MM.1S (cell line): ENCODE measurements around the gene CD300LB.
A peak's percentile ranks its signal among the peaks of the same experiment; 100 is the strongest.

Experiments
- DNase-seq: peaks from one replicate; pipeline ENCODE4 v3.0.0-alpha.2; 2015
- H2AFZ ChIP-seq: fragments of 300-600 bp; sonication (generic); 2 replicates; pipeline ENCODE4 v1.6.0; 2016; ENCODE audit warnings: antibody characterized with exemption, low read length
- H3F3A ChIP-seq: fragments of 300-600 bp; sonication (generic); 2 replicates; pipeline ENCODE4 v1.6.1; 2016; ENCODE audit warnings: mild to moderate bottlenecking, antibody characterized with exemption, low read length, moderate library complexity, mixed read lengths; ENCODE audit not compliant: insufficient read depth
- H3K27ac ChIP-seq: fragments of 300-600 bp; sonication (generic); 2 replicates; pipeline ENCODE4 v1.5.1; 2016; ENCODE audit warnings: mild to moderate bottlenecking, low read length
- H3K27me3 ChIP-seq: fragments of 300-600 bp; sonication (generic); replicated peaks from 2 replicates; pipeline ENCODE4 v1.6.0; 2016; ENCODE audit warnings: low read length; ENCODE audit not compliant: insufficient read depth
- H3K36me3 ChIP-seq: fragments of 300-600 bp; sonication (generic); replicated peaks from 2 replicates; pipeline ENCODE4 v1.6.1; 2016; ENCODE audit warnings: mild to moderate bottlenecking, low read length, mixed read lengths; ENCODE audit not compliant: insufficient read depth
- H3K4me1 ChIP-seq: fragments of 300-600 bp; sonication (generic); 2 replicates; pipeline ENCODE4 v1.6.1; 2016; ENCODE audit warnings: low read length, mixed read lengths
- H3K4me2 ChIP-seq: fragments of 300-600 bp; sonication (generic); 2 replicates; pipeline ENCODE4 v1.6.0; 2016; ENCODE audit warnings: low read depth, low read length
- H3K4me3 ChIP-seq: fragments of 300-600 bp; sonication (generic); 2 replicates; pipeline ENCODE4 v1.5.1; 2016; ENCODE audit warnings: low read length, mixed read lengths
- H3K79me2 ChIP-seq: fragments of 300-600 bp; sonication (generic); 2 replicates; pipeline ENCODE4 v1.6.1; 2016; ENCODE audit warnings: mixed run types, low read length, mixed read lengths
- H3K9ac ChIP-seq: fragments of 300-600 bp; sonication (generic); 2 replicates; pipeline ENCODE4 v1.6.1; 2016; ENCODE audit warnings: low read length, mixed read lengths
- H3K9me2 ChIP-seq: fragments of 300-600 bp; sonication (generic); replicated peaks from 2 replicates; pipeline ENCODE4 v1.6.1; 2016; ENCODE audit warnings: mild to moderate bottlenecking, low read length, mixed read lengths; ENCODE audit not compliant: insufficient read depth
- H3K9me3 ChIP-seq: fragments of 300-600 bp; sonication (generic); replicated peaks from 2 replicates; pipeline ENCODE4 v1.6.1; 2016; ENCODE audit warnings: mild to moderate bottlenecking, low read length, mixed read lengths; ENCODE audit not compliant: insufficient read depth
- H4K20me1 ChIP-seq: fragments of 300-600 bp; sonication (generic); 2 replicates; pipeline ENCODE4 v1.6.1; 2016; ENCODE audit warnings: mild to moderate bottlenecking, low read length, moderate library complexity, mixed read lengths; ENCODE audit not compliant: insufficient read depth
- EZH2 ChIP-seq: fragments of 300-600 bp; sonication (generic); optimal IDR thresholded peaks from 2 replicates; pipeline ENCODE3; 2017; ENCODE audit warnings: low read depth, mild to moderate bottlenecking, antibody characterized with exemption, low read length, mixed read lengths
- EZH2phosphoT487 ChIP-seq: fragments of 300-600 bp; sonication (generic); IDR thresholded peaks from 2 replicates; pipeline ENCODE4 v1.6.1; 2018; ENCODE audit warnings: antibody characterized with exemption, low read length
- TF ChIP-seq, protein P1 (sequence below): fragments of 300-600 bp; sonication (generic); IDR thresholded peaks from 2 replicates; pipeline ENCODE4 v1.5.1; 2016; ENCODE audit warnings: antibody characterized with exemption, low read length, mixed read lengths

CD300LB gene

DNA sequence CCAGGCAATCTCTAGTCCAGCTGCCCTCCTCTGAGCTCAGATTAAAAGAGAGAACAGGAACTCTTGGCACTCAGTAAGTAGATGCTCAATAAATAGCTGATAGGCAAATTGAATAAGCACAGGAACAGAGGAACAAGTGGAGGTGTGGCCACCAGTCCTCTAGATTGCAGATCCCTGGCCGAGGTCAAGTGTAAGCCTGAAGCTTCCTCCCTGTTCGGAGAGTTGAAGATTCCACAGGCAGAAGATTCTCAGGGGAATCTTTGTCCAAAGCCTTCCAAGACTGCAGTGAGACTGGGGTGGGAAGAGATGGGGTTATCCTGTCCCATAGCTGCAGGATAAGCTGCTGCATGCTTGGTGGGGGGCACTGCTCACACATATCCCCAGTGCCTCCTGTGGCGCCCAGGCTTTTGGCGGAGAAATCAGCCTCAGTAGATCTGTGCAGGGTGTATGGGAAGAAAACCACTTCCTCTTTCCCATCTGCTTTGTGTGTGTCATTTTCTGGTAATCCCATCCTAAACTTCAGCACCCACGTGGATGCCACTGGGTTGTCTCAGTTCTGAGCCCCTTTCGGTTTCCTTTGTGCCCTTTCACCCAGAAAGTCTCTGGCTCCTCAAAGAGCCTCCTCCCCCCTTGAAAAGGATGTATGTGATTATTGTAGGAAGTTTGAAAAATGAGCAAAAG is 52.7 kb downstream of the CD300LB start:
- no peaks in the 10 kb centered on the region for H3K79me2 ChIP-seq
- peak overlapping the region; percentile 18; the same call in 1 of the 2 replicates for H3K27ac ChIP-seq
- H2AFZ ChIP-seq: no peak overlapping the region
- H4K20me1 ChIP-seq: no peaks in the 10 kb centered on the region
- TF ChIP-seq, protein P1, sequence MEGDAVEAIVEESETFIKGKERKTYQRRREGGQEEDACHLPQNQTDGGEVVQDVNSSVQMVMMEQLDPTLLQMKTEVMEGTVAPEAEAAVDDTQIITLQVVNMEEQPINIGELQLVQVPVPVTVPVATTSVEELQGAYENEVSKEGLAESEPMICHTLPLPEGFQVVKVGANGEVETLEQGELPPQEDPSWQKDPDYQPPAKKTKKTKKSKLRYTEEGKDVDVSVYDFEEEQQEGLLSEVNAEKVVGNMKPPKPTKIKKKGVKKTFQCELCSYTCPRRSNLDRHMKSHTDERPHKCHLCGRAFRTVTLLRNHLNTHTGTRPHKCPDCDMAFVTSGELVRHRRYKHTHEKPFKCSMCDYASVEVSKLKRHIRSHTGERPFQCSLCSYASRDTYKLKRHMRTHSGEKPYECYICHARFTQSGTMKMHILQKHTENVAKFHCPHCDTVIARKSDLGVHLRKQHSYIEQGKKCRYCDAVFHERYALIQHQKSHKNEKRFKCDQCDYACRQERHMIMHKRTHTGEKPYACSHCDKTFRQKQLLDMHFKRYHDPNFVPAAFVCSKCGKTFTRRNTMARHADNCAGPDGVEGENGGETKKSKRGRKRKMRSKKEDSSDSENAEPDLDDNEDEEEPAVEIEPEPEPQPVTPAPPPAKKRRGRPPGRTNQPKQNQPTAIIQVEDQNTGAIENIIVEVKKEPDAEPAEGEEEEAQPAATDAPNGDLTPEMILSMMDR: no peak
- TF ChIP-seq EZH2phosphoT487 (no peak), EZH2 (no peak)
- H3K36me3 ChIP-seq: no peaks in the 10 kb centered on the region
- no peak overlapping the region for H3K9ac ChIP-seq
- no peaks in the 10 kb centered on the region for H3F3A ChIP-seq
- no peaks in the 10 kb centered on the region for H3K9me3 ChIP-seq
- H3K4me3 ChIP-seq: no peak overlapping the region
- peak overlapping the region; percentile 7; the same call in 1 of the 2 replicates for H3K4me2 ChIP-seq
- H3K4me1 ChIP-seq: peaks cover 14% of the 10 kb centered on the region
- DNase-seq: no peak
- no peaks in the 10 kb centered on the region for H3K27me3 ChIP-seq
- no peaks in the 10 kb centered on the region for H3K9me2 ChIP-seq

DNA sequence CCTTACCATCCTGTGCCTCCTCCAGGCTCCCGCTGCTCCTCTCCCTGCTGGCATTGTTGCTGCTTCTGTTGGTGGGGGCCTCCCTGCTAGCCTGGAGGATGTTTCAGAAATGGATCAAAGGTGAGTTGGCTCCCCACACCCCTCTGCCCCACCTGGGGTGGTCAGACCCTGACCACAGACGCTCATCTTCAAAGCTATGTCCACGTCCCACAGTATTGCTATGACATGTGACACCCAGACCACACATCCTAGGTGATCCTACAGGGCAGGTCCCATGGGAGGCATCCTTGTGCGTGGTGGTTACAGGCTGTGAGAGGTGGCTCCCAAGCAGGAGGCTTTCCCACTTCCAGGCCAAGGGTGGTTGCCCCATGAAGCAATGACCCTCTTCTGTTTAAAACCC is 53.9 kb downstream of the CD300LB start:
- no peaks in the 10 kb centered on the region for H4K20me1 ChIP-seq
- no peak overlapping the region for H3K4me2 ChIP-seq
- no peaks in the 10 kb centered on the region for H3K27me3 ChIP-seq
- no peak for DNase-seq
- no peak overlapping the region for H3K4me3 ChIP-seq
- H3K9me3 ChIP-seq: no peaks in the 10 kb centered on the region
- no peak overlapping the region for H2AFZ ChIP-seq
- TF ChIP-seq EZH2phosphoT487 (no peak), EZH2 (no peak)
- TF ChIP-seq, protein P1: no peak
- H3K36me3 ChIP-seq: no peaks in the 10 kb centered on the region
- H3K9ac ChIP-seq: no peak overlapping the region
- no peaks in the 10 kb centered on the region for H3F3A ChIP-seq
- peaks cover 3% of the 10 kb centered on the region; the same call in 1 of the 2 replicates for H3K79me2 ChIP-seq
- H3K4me1 ChIP-seq: peaks cover 14% of the 10 kb centered on the region
- no peaks in the 10 kb centered on the region for H3K9me2 ChIP-seq
- H3K27ac ChIP-seq: no peak overlapping the region

DNA sequence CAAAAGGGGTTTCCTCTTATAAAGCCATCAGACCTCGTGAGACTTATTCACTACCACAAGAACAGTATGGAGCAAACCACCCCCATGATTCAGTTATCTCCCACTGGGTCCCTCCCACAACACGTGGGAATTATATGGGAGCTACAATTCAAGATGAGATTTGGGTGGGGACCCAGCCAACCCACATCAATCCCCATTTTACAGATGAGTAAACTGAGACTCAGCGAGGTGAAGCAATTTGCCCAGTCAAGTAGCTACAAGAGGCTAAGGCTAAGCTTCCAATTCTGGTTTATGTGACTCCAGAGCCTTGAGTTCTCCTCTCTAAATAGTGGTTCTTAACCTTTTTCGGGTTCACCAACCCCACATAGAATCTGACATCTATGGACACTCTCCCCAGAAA is 56.1 kb downstream of the CD300LB start:
- TF ChIP-seq EZH2 (no peak), EZH2phosphoT487 (no peak)
- TF ChIP-seq, protein P1: no peak
- H3K9ac ChIP-seq: no peak overlapping the region
- H3K9me3 ChIP-seq: no peaks in the 10 kb centered on the region
- H3K36me3 ChIP-seq: no peaks in the 10 kb centered on the region
- no peak overlapping the region for H3K4me2 ChIP-seq
- H3K27ac ChIP-seq: no peak overlapping the region
- H3K27me3 ChIP-seq: no peaks in the 10 kb centered on the region
- DNase-seq: no peak
- H2AFZ ChIP-seq: no peak overlapping the region
- no peaks in the 10 kb centered on the region for H4K20me1 ChIP-seq
- no peak overlapping the region for H3K4me3 ChIP-seq
- no peaks in the 10 kb centered on the region for H3K9me2 ChIP-seq
- peaks cover 14% of the 10 kb centered on the region for H3K4me1 ChIP-seq
- H3K79me2 ChIP-seq: peaks cover 11% of the 10 kb centered on the region; the same call in 1 of the 2 replicates
- no peaks in the 10 kb centered on the region for H3F3A ChIP-seq
